Erythroblast (primary cell): ENCODE data around the gene COL5A1.

Source experiments
- GATA1 ChIP-seq: IDR thresholded peaks from 2 replicates; pipeline ENCODE4 v1.6.1; 2011; ENCODE audit warnings: low read depth, mild to moderate bottlenecking, control low read depth, low read length, moderate library complexity
- POLR2A ChIP-seq: IDR thresholded peaks from 2 replicates; pipeline ENCODE4 v1.6.1; 2011; ENCODE audit warnings: mild to moderate bottlenecking, low read length

GRCh38 chr9:134892221-134892620, 250.6 kb downstream of the COL5A1 start:
- TF ChIP-seq GATA1 = no peak
- no peak for TF ChIP-seq POLR2A
